ENCODE measurements around the gene LRRC75A. TPM values are rescaled to one million over a fixed set of nuclear protein-coding genes. Genes with fewer than 3 reads are reported as not detected.

The LRRC75A gene
- total and polyA plus RNA-seq, 2 of the 13 experiments (the other 11 are each of a cell fraction or from before 2014, with no cell fraction given): 0.03 TPM; not detected in 1

- Histone ChIP-seq H3K27me3 (ENCODE audit: control insufficient read depth in 1 of 2, insufficient read depth in 2 of 2, low read length in 2 of 2) (no peaks in the 10 kb centered on the region), H3K4me1 (ENCODE audit: insufficient read depth, low read length) (peaks cover 69% of the 10 kb centered on the region), H2AFZ (ENCODE audit: low read length) (no peak overlapping the region), H4K20me1 (ENCODE audit: insufficient read depth, low read length) (peaks cover 2% of the 10 kb centered on the region; the same call in 1 of the 2 replicates), H3K4me3 (replicated peaks in 1 of 3; ENCODE audit: insufficient read depth in 1 of 3, low read depth in 2 of 3, low read length in 3 of 3) (no peak overlapping the region), H3K9ac (ENCODE audit: insufficient read depth, low read depth, low read length) (no peak overlapping the region), H3K27ac (ENCODE audit: extremely low read length, insufficient read depth, low read length) (no peak overlapping the region), H3K36me3 (replicated peaks in 1 of 2; ENCODE audit: control insufficient read depth in 1 of 2, insufficient read depth in 2 of 2, low read length in 2 of 2) (no peaks in the 10 kb centered on the region), H3K4me2 (ENCODE audit: low read depth, low read length) (no peak overlapping the region; the same call in 1 of the 2 replicates), H3K79me2 (ENCODE audit: insufficient read depth, low read length) (no peaks in the 10 kb centered on the region), H3K9me3 (ENCODE audit: low read length) (no peaks in the 10 kb centered on the region)
- POLR2A ChIA-PET: interaction anchor here (2.0 kb wide), 1 partner anchor 23 kb away, joined by 6 read pairs; no protein-coding TSS in a partner anchor
- CTCF ChIA-PET (ENCODE audit: low intra/inter-chr PET ratio, low total read pairs): no interaction called here
- in situ Hi-C loops (cut with HindIII; ENCODE audit: extremely low pct_ligation_motif_present, low pct_unique_long_range_greater_than_20kb) (no loop called here), intact Hi-C loops (cut with micrococcal nuclease; ENCODE audit: unreplicated experiment) (no loop called here)
- BruUV-seq (replicated peaks): no TSS peak
- WGBS (ENCODE audit: low lambda C conversion rate): 74% methylated on average over 3 of the region's 3 CpGs
- FAIRE-seq (no peak), DNase-seq (ENCODE audit: low spot score) (no peak), ATAC-seq (no peak)
- TF ChIP-seq ZNF512 (CRISPR knock-in tag; IDR thresholded peaks at IDR 0.05) (no peak), MAZ (IDR thresholded peaks at IDR 0.05; ENCODE audit: borderline replicate concordance, low read depth, low read length) (no peak), MAZ (CRISPR knock-in tag; IDR thresholded peaks at IDR 0.05; ENCODE audit: low read depth) (no peak), ZBTB33 (CRISPR knock-in tag; IDR thresholded peaks at IDR 0.05) (peak; percentile 18; the same call in 1 of the 2 replicates), ZNF780A (CRISPR knock-in tag; IDR thresholded peaks at IDR 0.05) (no peak), REL (CRISPR knock-in tag; conservative IDR thresholded peaks at IDR 0.05) (no peak), HOXD1 (CRISPR knock-in tag; IDR thresholded peaks at IDR 0.05) (no peak), ZNF253 (CRISPR knock-in tag; IDR thresholded peaks at IDR 0.05; ENCODE audit: borderline replicate concordance) (no peak), ZNF180 (CRISPR knock-in tag; IDR thresholded peaks at IDR 0.05; ENCODE audit: borderline replicate concordance, low read depth) (peak; percentile 99; the same call in 1 of the 2 replicates), MYC (CRISPR knock-in tag; IDR thresholded peaks at IDR 0.05; ENCODE audit: borderline replicate concordance) (no peak), ZMYM3 (CRISPR knock-in tag; IDR thresholded peaks at IDR 0.05) (peak; percentile 70), KLF9 (CRISPR knock-in tag; IDR thresholded peaks at IDR 0.05; ENCODE audit: low read depth) (no peak), PAXIP1 (CRISPR knock-in tag; conservative IDR thresholded peaks at IDR 0.05) (0 out of 2 replicates have a peak, but pooled peaks have one; percentile 37), ZNF431 (CRISPR knock-in tag; IDR thresholded peaks at IDR 0.05; ENCODE audit: borderline replicate concordance, low read depth) (no peak)
These were observed 30.5 kb downstream of the LRRC75A start for GRCh38 chr17:16461606-16461866.
